Trophoblast cell (in vitro differentiated cells and primary cell): ENCODE measurements around the gene SDK2.

ENCODE experiments used
- DNase-seq, 2 donors: peaks; one replicate each; pipeline ENCODE4 v3.0.0-alpha.2; 2016
- H2AFZ ChIP-seq: 2 replicates; pipeline ENCODE4 v1.6.1; 2013; ENCODE audit warnings: low read length, moderate library complexity, mild to moderate bottlenecking; ENCODE audit not compliant: insufficient read depth, poor library complexity
- H2AK5ac ChIP-seq: 2 replicates; pipeline ENCODE4 v1.6.1; 2013; ENCODE audit warnings: mild to moderate bottlenecking, low read length
- H2BK120ac ChIP-seq: 2 replicates; pipeline ENCODE4 v1.6.1; 2013; ENCODE audit warnings: low read length, mild to moderate bottlenecking, moderate library complexity; ENCODE audit not compliant: insufficient read depth, poor library complexity
- H2BK12ac ChIP-seq: 2 replicates; pipeline ENCODE4 v1.6.1; 2013; ENCODE audit warnings: mild to moderate bottlenecking, low read length, moderate library complexity
- H2BK5ac ChIP-seq: 2 replicates; pipeline ENCODE4 v1.6.1; 2013; ENCODE audit warnings: low read length, low read depth, moderate library complexity, mild to moderate bottlenecking; ENCODE audit not compliant: poor library complexity
- H3K14ac ChIP-seq: 2 replicates; pipeline ENCODE4 v1.6.1; 2013; ENCODE audit warnings: mild to moderate bottlenecking, low read length
- H3K18ac ChIP-seq: 2 replicates; pipeline ENCODE4 v1.6.1; 2013; ENCODE audit warnings: mild to moderate bottlenecking, low read length
- H3K23ac ChIP-seq: 2 replicates; pipeline ENCODE4 v1.6.1; 2013; ENCODE audit warnings: low read length
- H3K27ac ChIP-seq: 2 replicates; pipeline ENCODE4 v1.5.1; 2013; ENCODE audit warnings: low read depth, mild to moderate bottlenecking, inconsistent platforms, low read length, moderate library complexity
- H3K27me3 ChIP-seq: 2 replicates; pipeline ENCODE4 v1.6.1; 2013; ENCODE audit warnings: inconsistent platforms, mild to moderate bottlenecking, low read length, moderate library complexity; ENCODE audit not compliant: insufficient read depth
- H3K36me3 ChIP-seq, 2 experiments: 1 replicate in 1 of 2; 2 replicates in 1 of 2; pipeline ENCODE4 v1.6.1; 2013; ENCODE audit warnings: low read length in 2 of 2, mild to moderate bottlenecking in 2 of 2, moderate library complexity in 1 of 2; ENCODE audit not compliant: insufficient read depth in 2 of 2, control insufficient read depth in 1 of 2
- H3K4ac ChIP-seq: 2 replicates; pipeline ENCODE4 v1.6.1; 2013; ENCODE audit warnings: low read depth, mild to moderate bottlenecking, low read length, moderate library complexity
- H3K4me1 ChIP-seq, 2 experiments: 1 replicate in 1 of 2; 2 replicates in 1 of 2; pipeline ENCODE4 v1.6.1; 2013; ENCODE audit warnings: low read length in 2 of 2, mild to moderate bottlenecking in 2 of 2, moderate library complexity in 1 of 2; ENCODE audit not compliant: insufficient read depth in 2 of 2, control insufficient read depth in 1 of 2
- H3K4me2 ChIP-seq: 2 replicates; pipeline ENCODE4 v1.6.1; 2013; ENCODE audit warnings: inconsistent platforms, mild to moderate bottlenecking, low read length, moderate library complexity
- H3K4me3 ChIP-seq: 2 replicates; pipeline ENCODE4 v1.5.1; 2013; ENCODE audit warnings: mild to moderate bottlenecking, low read depth, low read length, inconsistent platforms
- H3K79me1 ChIP-seq: one replicate; pipeline ENCODE4 v1.6.1; 2013; ENCODE audit warnings: low read length
- H3K79me2 ChIP-seq: 2 replicates; pipeline ENCODE4 v1.6.1; 2013; ENCODE audit warnings: low read length, mild to moderate bottlenecking; ENCODE audit not compliant: control insufficient read depth, insufficient read depth, poor library complexity
- H3K9ac ChIP-seq: 2 replicates; pipeline ENCODE4 v1.6.1; 2013; ENCODE audit warnings: mild to moderate bottlenecking, low read length
- H3K9me3 ChIP-seq: 2 replicates; pipeline ENCODE4 v1.6.1; 2013; ENCODE audit warnings: low read depth, mild to moderate bottlenecking, control low read depth, inconsistent platforms, low read length; ENCODE audit not compliant: insufficient read depth
- H4K12ac ChIP-seq: 2 replicates; pipeline ENCODE4 v1.6.1; 2013; ENCODE audit warnings: low read depth, mild to moderate bottlenecking, low read length, moderate library complexity
- H4K8ac ChIP-seq: 2 replicates; pipeline ENCODE4 v1.6.1; 2013; ENCODE audit warnings: low read depth, mild to moderate bottlenecking, low read length, moderate library complexity
- H4K91ac ChIP-seq: one replicate; pipeline ENCODE4 v1.6.1; 2013; ENCODE audit warnings: low read depth, mild to moderate bottlenecking, low read length, moderate library complexity
- WGBS: extraction: QIAGEN DNeasy Blood & Tissue Kit; methylation state at CpG from one replicate; pipeline ENCODE4 v1.1.7; 2013; ENCODE audit warnings: missing lambda C conversion rate; ENCODE audit not compliant: insufficient read length, insufficient coverage; ENCODE audit errors: extremely low coverage; 5-methylcytosine and 5-hydroxymethylcytosine counted together

SDK2 gene

GRCh38 chr17:73516431-73516830, 127.8 kb downstream of the SDK2 start:
- H3K4me3 ChIP-seq: no peak overlapping the region
- H3K4me2 ChIP-seq: no peak overlapping the region
- WGBS: no CpG with 5 or more reads among the region's 11 CpGs
- no peak overlapping the region for H4K8ac ChIP-seq
- peaks cover 2% of the 10 kb centered on the region for H3K79me2 ChIP-seq
- H3K14ac ChIP-seq: no peak overlapping the region
- no peaks in the 10 kb centered on the region for H3K27me3 ChIP-seq
- H4K91ac ChIP-seq: no peak overlapping the region
- DNase-seq: no peak
- no peak overlapping the region for H3K23ac ChIP-seq
- H3K36me3 ChIP-seq: no peaks in the 10 kb centered on the region
- no peak overlapping the region for H3K18ac ChIP-seq
- H3K9ac ChIP-seq: no peak overlapping the region
- no peak overlapping the region for H2BK120ac ChIP-seq
- no peak overlapping the region for H3K4ac ChIP-seq
- peaks cover 3% of the 10 kb centered on the region for H3K9me3 ChIP-seq
- no peak overlapping the region for H2AK5ac ChIP-seq
- no peak overlapping the region for H2AFZ ChIP-seq
- H3K4me1 ChIP-seq: no peaks in the 10 kb centered on the region
- no peak overlapping the region for H2BK12ac ChIP-seq
- no peak overlapping the region for H3K27ac ChIP-seq
- H4K12ac ChIP-seq: no peak overlapping the region
- H2BK5ac ChIP-seq: no peak overlapping the region
- no peaks in the 10 kb centered on the region for H3K79me1 ChIP-seq

- no peaks in the 10 kb centered on the region for H3K79me1 ChIP-seq
- no CpG with 5 or more reads among the region's 13 CpGs for WGBS
- H2BK120ac ChIP-seq: no peak overlapping the region
- H3K4me1 ChIP-seq: no peaks in the 10 kb centered on the region
- H3K4ac ChIP-seq: no peak overlapping the region
- H2BK12ac ChIP-seq: no peak overlapping the region
- H3K9ac ChIP-seq: no peak overlapping the region
- no peak overlapping the region for H4K12ac ChIP-seq
- H2AK5ac ChIP-seq: no peak overlapping the region
- no peak overlapping the region for H2BK5ac ChIP-seq
- H3K14ac ChIP-seq: no peak overlapping the region
- H3K27me3 ChIP-seq: no peaks in the 10 kb centered on the region
- H3K23ac ChIP-seq: no peak overlapping the region
- H4K8ac ChIP-seq: no peak overlapping the region
- H4K91ac ChIP-seq: no peak overlapping the region
- no peak overlapping the region for H2AFZ ChIP-seq
- H3K9me3 ChIP-seq: peaks cover 3% of the 10 kb centered on the region
- H3K4me2 ChIP-seq: no peak overlapping the region
- H3K79me2 ChIP-seq: peaks cover 2% of the 10 kb centered on the region
- no peak overlapping the region for H3K4me3 ChIP-seq
- no peak for DNase-seq
- no peak overlapping the region for H3K18ac ChIP-seq
- no peaks in the 10 kb centered on the region for H3K36me3 ChIP-seq
- H3K27ac ChIP-seq: no peak overlapping the region
Measured at GRCh38 chr17:73514146-73514863, 129.9 kb downstream of the SDK2 start.

- Histone ChIP-seq H2BK12ac (no peak overlapping the region), H4K8ac (no peak overlapping the region), H2AK5ac (no peak overlapping the region), H4K91ac (no peak overlapping the region), H3K27me3 (no peaks in the 10 kb centered on the region), H2BK5ac (no peak overlapping the region), H3K18ac (no peak overlapping the region), H3K4me1 (no peaks in the 10 kb centered on the region), H3K23ac (no peak overlapping the region), H3K4me3 (no peak overlapping the region), H3K9ac (no peak overlapping the region), H3K14ac (no peak overlapping the region), H4K12ac (no peak overlapping the region), H3K4ac (no peak overlapping the region), H3K79me1 (no peaks in the 10 kb centered on the region), H3K4me2 (no peak overlapping the region), H3K9me3 (peaks cover 3% of the 10 kb centered on the region), H3K79me2 (peaks cover 2% of the 10 kb centered on the region), H3K27ac (no peak overlapping the region), H3K36me3 (no peaks in the 10 kb centered on the region), H2AFZ (no peak overlapping the region), H2BK120ac (no peak overlapping the region)
- DNase-seq: no peak
- no CpG with 5 or more reads among the region's 10 CpGs for WGBS
Measured at GRCh38 chr17:73513426-73513825, 130.8 kb downstream of the SDK2 start.

- Histone ChIP-seq H3K9ac (no peak overlapping the region), H3K4ac (no peak overlapping the region), H4K12ac (no peak overlapping the region), H4K91ac (no peak overlapping the region), H3K4me2 (no peak overlapping the region), H3K9me3 (peaks cover 2% of the 10 kb centered on the region), H3K14ac (no peak overlapping the region), H2BK120ac (no peak overlapping the region), H2BK12ac (no peak overlapping the region), H2AFZ (no peak overlapping the region), H3K36me3 (no peaks in the 10 kb centered on the region), H4K8ac (no peak overlapping the region), H3K27ac (no peak overlapping the region), H3K4me1 (no peaks in the 10 kb centered on the region), H2BK5ac (no peak overlapping the region), H3K27me3 (no peaks in the 10 kb centered on the region), H3K23ac (no peak overlapping the region), H2AK5ac (no peak overlapping the region), H3K4me3 (no peak overlapping the region), H3K79me1 (no peaks in the 10 kb centered on the region), H3K18ac (no peak overlapping the region), H3K79me2 (no peaks in the 10 kb centered on the region)
- DNase-seq: no peak
- WGBS: no CpG with 5 or more reads among the region's 5 CpGs
Measured at GRCh38 chr17:73511719-73512115, 132.5 kb downstream of the SDK2 start.
